ENCODE data around the gene DCLK1. TPM values are rescaled to one million over a fixed set of nuclear protein-coding genes. Genes with fewer than 3 reads are reported as not detected.

DCLK1 gene
- total and polyA plus RNA-seq, 4 donors, result 0.04 to 0.56 (median 0.20) TPM

- H3K4me3 ChIP-seq (ENCODE audit: low read depth in 1 of 3, low read length in 3 of 3), result no peak overlapping the region
- H3K27me3 ChIP-seq (ENCODE audit: control insufficient read depth in 4 of 4, insufficient read depth in 4 of 4, low read length in 3 of 4), result no peaks in the 10 kb centered on the region
- H3K27ac ChIP-seq (ENCODE audit: low read depth in 1 of 2, low read length in 2 of 2), result no peak overlapping the region
- no peaks in the 10 kb centered on the region for H3K4me1 ChIP-seq (ENCODE audit: control insufficient read depth in 4 of 4, insufficient read depth in 4 of 4, low read length in 3 of 4)
- no peaks in the 10 kb centered on the region for H3K9me3 ChIP-seq (ENCODE audit: control insufficient read depth in 4 of 4, low read length in 3 of 4)
- 52% methylated on average over 3 of the region's 3 CpGs for WGBS
- DNase-seq (ENCODE audit: low spot score), result no peak
- TF ChIP-seq RXRA (IDR thresholded peaks at IDR 0.05) (no peak), HNF4A (conservative IDR thresholded peaks at IDR 0.05) (no peak), EGR1 (IDR thresholded peaks at IDR 0.05; ENCODE audit: low read depth in 2 of 2) (no peak), ATF3 (IDR thresholded peaks at IDR 0.05) (no peak), RAD21 (IDR thresholded peaks at IDR 0.05) (no peak), HNF4G (IDR thresholded peaks at IDR 0.05) (no peak), MAX (IDR thresholded peaks at IDR 0.05) (no peak), NR2F2 (IDR thresholded peaks at IDR 0.05) (no peak), GABPA (IDR thresholded peaks at IDR 0.05 in 1 of 2, conservative IDR thresholded peaks at IDR 0.05 in 1 of 2) (no peak), YY1 (IDR thresholded peaks at IDR 0.05) (no peak), ZBTB33 (IDR thresholded peaks at IDR 0.05) (no peak), REST (IDR thresholded peaks at IDR 0.05) (no peak), FOXA2 (IDR thresholded peaks at IDR 0.05) (no peak), SP1 (IDR thresholded peaks at IDR 0.05) (no peak), CTCF (IDR thresholded peaks at IDR 0.05; ENCODE audit: low read depth, low read length, missing input control) (no peak), FOXA1 (IDR thresholded peaks at IDR 0.05) (no peak), TAF1 (conservative IDR thresholded peaks at IDR 0.05) (no peak), JUND (IDR thresholded peaks at IDR 0.05) (no peak)
- H3K9ac ChIP-seq (ENCODE audit: low read depth in 1 of 2, low read length in 2 of 2), result no peak overlapping the region
- H3K36me3 ChIP-seq (ENCODE audit: control insufficient read depth in 4 of 4, insufficient read depth in 3 of 4, low read depth in 1 of 4, low read length in 3 of 4), result no peaks in the 10 kb centered on the region
Observed at GRCh38 chr13:35769812-35770211, 361.4 kb downstream of the DCLK1 start.
